Activated gamma-delta T cell (primary cell): ENCODE measurements around the gene PEX11B.
"Not testable (repeated sequence)": the region's sequence is repeated elsewhere in the genome, so short reads cannot be mapped to it uniquely, and the experiment has no call there.

Source experiments
- DNase-seq: peaks from one replicate; lab custom pipeline; 2025; lab: John Stamatoyannopoulos, UW

Gene PEX11B

GRCh38 chr1:145952903-145953302 is 34.4 kb upstream of the PEX11B start:
- no peak for DNase-seq

- no peak for DNase-seq
These were observed 33.0 kb upstream of the PEX11B start for GRCh38 chr1:145951526-145951925.

- no peak for DNase-seq
These were observed 30.7 kb upstream of the PEX11B start for GRCh38 chr1:145949219-145949618.

GRCh38 chr1:145947551-145947950 is 29.0 kb upstream of the PEX11B start:
- DNase-seq, result no peak

GRCh38 chr1:145946477-145946986 is 28.0 kb upstream of the PEX11B start:
- no peak for DNase-seq

DNA sequence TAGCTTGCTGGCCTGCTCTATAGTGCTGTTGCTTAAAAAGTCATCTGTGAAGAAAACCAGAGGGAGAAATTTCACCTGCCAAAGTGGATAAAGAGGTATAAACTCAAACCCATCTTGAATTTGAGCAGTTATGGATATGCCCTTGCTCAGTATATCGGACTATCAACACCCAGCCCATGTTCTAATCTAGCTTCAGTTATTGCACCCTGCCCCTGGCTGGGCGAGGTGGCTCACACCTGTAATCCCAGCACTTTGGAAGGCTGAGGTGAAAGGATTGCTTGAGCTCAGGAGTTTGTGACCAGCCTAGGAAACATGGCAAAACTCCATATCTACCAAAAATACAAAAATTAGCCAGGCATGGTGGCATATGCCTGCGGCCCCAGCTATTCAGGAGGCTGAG is 26.0 kb upstream of the PEX11B start:
- no peak for DNase-seq

DNA sequence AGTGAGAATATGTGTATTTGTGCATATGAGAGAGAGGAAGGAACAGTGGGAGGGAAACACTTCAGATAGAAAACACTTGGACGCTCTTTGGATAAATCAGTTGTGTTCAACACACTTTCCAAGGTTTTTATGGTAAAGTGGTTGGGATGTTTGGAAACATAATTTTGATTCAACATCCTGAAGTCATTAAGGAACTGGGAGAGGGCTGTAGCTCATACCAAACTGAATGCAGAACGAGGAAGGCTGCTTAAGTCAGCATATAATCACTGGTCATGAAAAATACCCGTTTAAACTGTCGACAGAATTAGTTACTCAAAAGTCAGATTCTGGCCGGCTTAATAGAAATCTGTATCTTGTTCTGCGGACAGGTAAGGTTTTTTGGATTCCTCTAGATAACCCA is 24.4 kb upstream of the PEX11B start:
- no peak for DNase-seq

DNA sequence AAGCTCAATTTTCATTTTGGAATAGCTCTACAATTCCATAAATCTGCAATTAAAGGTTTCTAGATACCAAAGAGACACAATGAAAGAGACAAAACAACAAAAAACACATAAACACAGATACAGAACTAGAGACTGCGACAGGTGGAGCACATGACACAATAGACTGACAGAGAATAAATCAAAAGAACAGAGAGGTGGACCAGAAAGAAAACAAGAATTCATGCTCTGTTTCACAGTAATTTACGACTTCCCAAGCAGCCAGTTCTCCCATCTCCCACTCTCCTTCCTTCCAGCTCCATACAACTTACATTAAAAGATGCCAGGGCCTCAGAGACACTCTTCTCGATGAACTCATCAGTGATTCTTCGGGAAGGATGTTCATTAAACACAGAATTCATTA is 23.9 kb upstream of the PEX11B start:
- DNase-seq, result no peak

GRCh38 chr1:145937436-145937835 is 18.9 kb upstream of the PEX11B start:
- no peak for DNase-seq

DNA sequence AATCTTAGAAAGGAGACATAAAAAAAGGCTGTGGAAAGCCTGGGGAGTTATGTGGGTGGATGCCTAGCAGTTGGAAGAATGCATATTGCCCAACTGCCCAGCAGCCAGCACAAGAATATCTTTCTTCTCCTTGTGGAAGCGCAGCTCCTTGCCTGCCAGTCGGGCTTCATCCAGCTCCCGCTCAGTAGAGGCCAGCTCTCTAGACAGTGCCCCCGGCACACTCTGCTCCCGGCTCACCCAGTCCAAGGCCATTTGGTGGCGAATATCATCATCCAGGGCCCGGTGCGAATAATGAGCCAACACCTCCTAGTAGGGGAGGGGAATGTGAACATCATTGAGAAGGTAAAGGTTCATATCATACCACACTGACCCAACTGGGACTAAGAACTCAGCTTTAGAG is 17.7 kb upstream of the PEX11B start:
- no peak for DNase-seq

GRCh38 chr1:145935708-145936107 is 17.2 kb upstream of the PEX11B start:
- DNase-seq, result no peak

- not testable (repeated sequence) for DNase-seq
These were observed 14.0 kb upstream of the PEX11B start for GRCh38 chr1:145932522-145933009.

GRCh38 chr1:145927916-145928643 is 9.6 kb upstream of the PEX11B start:
- no peak for DNase-seq

DNA sequence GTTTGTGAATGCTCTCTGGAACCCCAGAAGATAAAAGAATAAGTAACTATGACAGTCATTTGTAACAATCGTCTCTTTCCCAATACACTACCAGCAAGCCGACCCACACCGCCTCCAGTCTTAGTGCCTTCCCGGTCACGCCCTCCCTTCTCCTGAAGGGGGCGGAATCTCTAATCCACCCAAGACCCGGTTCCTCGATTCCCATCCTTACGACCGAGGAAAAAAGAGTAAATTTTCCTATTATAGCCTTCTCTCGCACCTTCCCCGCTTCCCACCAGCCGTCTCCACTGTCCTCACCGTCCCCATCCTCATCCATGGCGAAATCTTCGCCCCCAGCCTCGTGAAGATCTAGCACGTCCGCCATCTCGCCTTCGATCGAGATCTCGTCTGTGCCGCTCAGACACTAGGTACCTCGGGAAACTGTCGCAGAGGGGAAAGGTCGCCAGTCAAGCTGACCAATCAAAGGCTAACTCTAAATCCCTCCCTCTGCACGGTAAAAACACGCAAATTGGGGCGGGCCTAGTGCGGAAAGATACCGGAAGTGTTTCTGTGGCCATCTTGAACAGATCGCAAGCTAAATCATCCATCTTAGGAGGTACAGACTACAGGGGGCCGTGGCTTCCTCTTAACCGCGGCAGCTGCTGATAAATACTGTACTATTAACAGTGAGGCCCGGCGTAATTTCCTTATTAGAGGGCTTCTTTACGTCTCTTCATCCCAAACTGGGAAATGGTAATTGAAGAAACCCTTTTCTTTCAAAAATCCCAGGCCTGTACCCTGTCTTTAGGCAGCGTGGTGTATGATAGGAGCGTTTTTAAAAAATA is 8.8 kb upstream of the PEX11B start, which contains the start of gene RBM8A:
RBM8A (minus strand) TSS at position 422 of the 824 bp plus-strand sequence; CDS start at position 364, 58 bp downstream.
- no peak for DNase-seq

DNA sequence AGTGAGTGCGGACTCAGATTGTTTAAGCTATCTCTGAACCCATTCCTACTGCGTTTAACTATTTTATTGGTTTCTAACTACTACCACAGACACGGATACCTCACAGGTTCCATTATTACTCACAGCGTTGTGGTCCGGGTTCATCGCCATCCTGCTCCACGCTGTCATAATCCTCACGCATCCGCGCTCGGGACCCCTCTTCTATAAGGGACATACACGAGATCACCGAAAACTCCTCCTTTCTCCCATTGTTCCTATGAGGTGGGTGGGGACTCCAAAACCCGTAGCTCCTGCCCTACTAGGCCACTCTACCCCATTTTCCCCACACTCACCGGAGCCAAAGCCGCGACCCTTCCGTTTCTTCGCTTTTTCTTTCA is 8.2 kb upstream of the PEX11B start:
- no peak for DNase-seq

- DNase-seq, result no peak
These were observed 3.7 kb upstream of the PEX11B start for GRCh38 chr1:145922266-145922665.

DNA sequence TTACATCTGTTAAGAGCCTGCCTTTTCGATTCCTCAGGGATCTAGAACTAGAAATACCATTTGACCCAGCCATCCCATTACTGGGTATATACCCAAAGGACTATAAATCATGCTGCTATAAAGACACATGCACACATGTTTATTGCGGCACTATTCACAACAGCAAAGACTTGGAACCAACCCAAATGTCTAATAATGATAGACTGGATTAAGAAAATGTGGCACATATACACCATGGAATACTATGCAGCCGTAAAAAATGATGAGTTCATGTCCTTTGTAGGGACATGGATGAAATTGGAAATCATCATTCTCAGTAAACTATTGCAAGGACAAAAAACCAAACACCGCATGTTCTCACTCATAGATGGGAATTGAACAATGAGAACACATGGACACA is 1.8 kb upstream of the PEX11B start:
- not testable (repeated sequence) for DNase-seq

- DNase-seq, result no peak
These were observed 749 bp upstream of the PEX11B start for GRCh38 chr1:145918992-145919939.

- DNase-seq, result no peak
These were observed 922 bp downstream of the PEX11B start for GRCh38 chr1:145917595-145917994.

- DNase-seq, result no peak
These were observed 1.8 kb downstream of the PEX11B start for GRCh38 chr1:145916745-145917144.

DNA sequence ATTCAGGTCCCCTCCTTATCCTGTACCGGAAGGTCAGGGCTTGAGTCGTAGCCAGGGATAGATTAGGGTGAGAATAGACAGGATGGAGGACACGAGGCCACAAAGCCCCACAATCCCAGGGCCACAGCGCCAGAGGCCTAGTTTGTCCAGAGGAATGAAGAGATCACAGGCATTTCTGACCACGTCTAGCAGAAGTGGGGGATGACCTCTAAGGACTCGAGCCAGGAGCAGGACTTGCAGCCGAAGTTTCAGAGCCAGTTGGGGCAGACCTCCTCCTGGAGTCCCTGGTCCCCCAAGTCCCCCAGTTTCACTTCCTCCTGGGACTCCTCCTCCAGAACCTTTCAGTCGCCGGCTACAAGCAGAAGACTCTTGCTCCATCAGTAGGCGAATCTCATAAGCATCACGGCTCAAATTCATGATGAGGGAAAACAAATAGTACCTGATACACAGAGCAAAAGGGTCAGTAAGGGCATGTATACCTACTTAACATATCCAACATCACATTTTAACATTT is 6.3 kb downstream of the PEX11B start:
- DNase-seq, result no peak
